Keratinocyte (primary cell): ENCODE results near the gene SLC16A7.

Experiments used
- CTCF ChIP-seq, 3 experiments: IDR thresholded peaks in 1 of 3; conservative IDR thresholded peaks in 1 of 3; optimal IDR thresholded peaks in 1 of 3; 2 replicates in 2 of 3; 3 replicates in 1 of 3; pipeline versions ENCODE3 to v1.5.1; 2011; ENCODE audit warnings: low read length in 3 of 3, mild to moderate bottlenecking in 3 of 3, moderate library complexity in 2 of 3, control low read depth in 1 of 3, inconsistent platforms in 1 of 3; ENCODE audit not compliant: insufficient read depth in 2 of 3; ENCODE audit errors: extremely low read depth in 1 of 3
- EZH2 ChIP-seq: IDR thresholded peaks from one replicate; pipeline ENCODE4 v1.6.1; 2012; ENCODE audit warnings: inconsistent platforms, mild to moderate bottlenecking, low read length, moderate library complexity

DNA sequence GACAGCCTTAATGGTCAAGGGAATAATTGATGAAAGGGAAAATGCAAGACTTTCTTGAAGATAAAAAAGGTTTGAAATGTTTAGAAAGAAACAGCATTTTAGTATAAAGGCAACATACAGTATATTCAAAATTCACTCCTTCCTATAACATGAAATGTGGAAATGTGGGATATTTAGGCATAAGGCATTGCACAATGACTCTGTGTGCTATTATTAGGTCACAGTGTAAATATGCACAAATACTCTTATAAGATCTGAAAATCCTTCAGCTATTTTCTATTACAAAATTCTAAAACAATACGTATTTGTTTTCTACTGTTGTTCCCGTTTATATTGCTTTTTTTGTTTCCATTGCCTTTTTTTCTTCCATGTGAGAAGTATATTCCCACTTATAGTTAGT, 127.7 kb downstream of the SLC16A7 start:
- TF ChIP-seq CTCF (optimal IDR thresholded peaks at IDR 0.05 in 1 of 3, IDR thresholded peaks at IDR 0.05 in 1 of 3, conservative IDR thresholded peaks at IDR 0.05 in 1 of 3; ENCODE audit: extremely low read depth in 1 of 3, insufficient read depth in 2 of 3, low read length in 3 of 3) (no peak), EZH2 (no peak)
